Measurements from ENCODE around the gene GNA12. TPM values are rescaled to one million over a fixed set of nuclear protein-coding genes. Genes with fewer than 3 reads are reported as not detected.

Gene GNA12
- total RNA-seq, 2 experiments from 2014 or later = 14.1 to 15.0 TPM

DNA sequence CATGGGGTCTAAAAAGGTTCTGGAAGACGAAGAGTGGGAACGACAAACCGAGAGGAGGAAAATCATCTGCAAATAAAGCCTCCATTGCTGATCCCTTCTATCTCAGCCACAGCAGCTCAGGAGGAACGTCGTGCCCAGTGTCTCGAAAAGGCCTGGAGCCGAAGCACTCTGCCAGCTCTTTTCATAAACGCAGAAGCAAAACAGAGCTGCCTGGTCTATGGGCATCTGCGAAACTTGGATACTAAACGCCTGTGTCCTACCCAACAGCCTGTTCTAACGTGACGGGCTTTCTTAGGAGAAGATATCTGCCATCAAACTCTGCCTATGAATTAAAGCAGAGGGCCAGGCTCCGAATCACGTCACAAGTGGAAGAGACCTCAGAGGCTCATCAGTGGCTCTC, 68.7 kb downstream of the GNA12 start:
- H3K27ac Mint-ChIP-seq = no peak overlapping the region
- H3K36me3 Mint-ChIP-seq (ENCODE audit: low read depth) = peaks cover 6% of the 10 kb centered on the region
- CTCF ChIA-PET = no interaction called here
- no peak for DNase-seq
- intact Hi-C loops (cut with micrococcal nuclease) = no loop called here
- H3K27me3 Mint-ChIP-seq (ENCODE audit: low read depth) = no peaks in the 10 kb centered on the region
- H3K4me1 Mint-ChIP-seq (ENCODE audit: low read depth) = peaks cover 34% of the 10 kb centered on the region
- no peaks in the 10 kb centered on the region for H3K9me3 Mint-ChIP-seq
- H3K4me3 Mint-ChIP-seq = no peak overlapping the region

GRCh38 chr7:2774935-2775334, 69.2 kb downstream of the GNA12 start:
- Mint-ChIP-seq H3K4me1 (ENCODE audit: low read depth) (peaks cover 34% of the 10 kb centered on the region), H3K27me3 (ENCODE audit: low read depth) (no peaks in the 10 kb centered on the region), H3K36me3 (ENCODE audit: low read depth) (peaks cover 6% of the 10 kb centered on the region), H3K9me3 (no peaks in the 10 kb centered on the region), H3K4me3 (no peak overlapping the region), H3K27ac (no peak overlapping the region)
- no peak for DNase-seq
- CTCF ChIA-PET = no interaction called here
- intact Hi-C loops (cut with micrococcal nuclease) = no loop called here

DNA sequence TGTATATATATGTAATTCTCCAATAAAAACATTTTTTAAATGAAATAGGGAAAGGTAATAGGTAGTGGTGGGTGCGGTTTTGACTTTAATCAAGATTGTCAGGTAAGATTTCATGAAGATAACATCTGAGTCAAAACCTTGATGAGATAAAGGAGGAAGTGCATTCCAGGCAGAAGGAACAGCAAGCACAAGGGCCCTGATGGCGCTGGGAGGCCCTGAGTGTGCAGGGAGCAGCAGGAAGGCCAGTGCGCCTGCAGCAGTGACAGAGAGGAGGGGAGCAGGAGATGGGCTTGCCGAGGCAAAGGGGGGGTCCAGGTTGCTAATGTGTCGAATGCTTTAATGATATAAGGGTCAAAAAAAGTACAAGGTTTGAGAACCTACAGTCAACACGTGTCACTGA, 69.8 kb downstream of the GNA12 start:
- Mint-ChIP-seq H3K27me3 (ENCODE audit: low read depth) (no peaks in the 10 kb centered on the region), H3K4me1 (ENCODE audit: low read depth) (peaks cover 34% of the 10 kb centered on the region), H3K4me3 (no peak overlapping the region), H3K9me3 (no peaks in the 10 kb centered on the region), H3K36me3 (ENCODE audit: low read depth) (peaks cover 6% of the 10 kb centered on the region), H3K27ac (no peak overlapping the region)
- intact Hi-C loops (cut with micrococcal nuclease) = no loop called here
- CTCF ChIA-PET = interaction anchor here (1.2 kb wide), 1 partner anchor 8 kb away, joined by 5 read pairs; no protein-coding TSS in a partner anchor
- DNase-seq = no peak

GRCh38 chr7:2773608-2774007, 70.5 kb downstream of the GNA12 start:
- DNase-seq = no peak
- no peak overlapping the region for H3K27ac Mint-ChIP-seq
- H3K4me1 Mint-ChIP-seq (ENCODE audit: low read depth) = peaks cover 34% of the 10 kb centered on the region
- CTCF ChIA-PET = interaction anchor here (1.2 kb wide), 1 partner anchor 9 kb away, joined by 5 read pairs; no protein-coding TSS in a partner anchor
- no peak overlapping the region for H3K4me3 Mint-ChIP-seq
- H3K9me3 Mint-ChIP-seq = no peaks in the 10 kb centered on the region
- intact Hi-C loops (cut with micrococcal nuclease) = loop anchor here (1.0 to 2.0 kb wide), 3 partner anchors 9 to 53 kb away; no protein-coding TSS in a partner anchor
- no peaks in the 10 kb centered on the region for H3K27me3 Mint-ChIP-seq (ENCODE audit: low read depth)
- H3K36me3 Mint-ChIP-seq (ENCODE audit: low read depth) = peaks cover 6% of the 10 kb centered on the region

DNA sequence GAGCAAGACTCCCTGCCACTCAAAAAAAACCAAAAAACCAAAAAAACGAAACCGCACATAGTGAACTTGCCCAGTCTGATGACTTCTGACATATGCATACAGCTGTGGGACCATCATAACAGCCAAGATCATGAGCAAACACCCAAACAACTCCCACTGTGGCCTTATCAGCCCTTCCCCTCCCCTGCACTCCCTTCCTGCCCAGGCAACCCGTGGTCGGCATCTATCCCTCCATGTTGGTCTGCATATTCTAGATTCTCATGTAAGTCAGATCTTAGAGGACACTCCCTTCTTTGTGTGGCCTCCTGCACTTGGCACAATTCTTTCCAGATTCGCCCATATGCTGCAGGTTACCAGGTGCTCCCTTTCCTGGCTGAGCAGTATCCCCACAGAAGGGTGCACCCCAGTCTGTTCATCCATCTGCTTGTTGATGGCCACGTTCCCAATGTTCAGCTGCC, 72.8 kb downstream of the GNA12 start:
- Mint-ChIP-seq H3K27me3 (ENCODE audit: low read depth) (no peaks in the 10 kb centered on the region), H3K4me3 (no peak overlapping the region), H3K36me3 (ENCODE audit: low read depth) (peaks cover 6% of the 10 kb centered on the region), H3K9me3 (no peaks in the 10 kb centered on the region), H3K4me1 (ENCODE audit: low read depth) (peaks cover 34% of the 10 kb centered on the region), H3K27ac (no peak overlapping the region)
- intact Hi-C loops (cut with micrococcal nuclease) = no loop called here
- CTCF ChIA-PET = interaction anchor here (1.8 to 1.9 kb wide), 2 partner anchors 11 to 61 kb away, joined by 6 to 7 read pairs; no protein-coding TSS in a partner anchor
- DNase-seq = no peak

DNA sequence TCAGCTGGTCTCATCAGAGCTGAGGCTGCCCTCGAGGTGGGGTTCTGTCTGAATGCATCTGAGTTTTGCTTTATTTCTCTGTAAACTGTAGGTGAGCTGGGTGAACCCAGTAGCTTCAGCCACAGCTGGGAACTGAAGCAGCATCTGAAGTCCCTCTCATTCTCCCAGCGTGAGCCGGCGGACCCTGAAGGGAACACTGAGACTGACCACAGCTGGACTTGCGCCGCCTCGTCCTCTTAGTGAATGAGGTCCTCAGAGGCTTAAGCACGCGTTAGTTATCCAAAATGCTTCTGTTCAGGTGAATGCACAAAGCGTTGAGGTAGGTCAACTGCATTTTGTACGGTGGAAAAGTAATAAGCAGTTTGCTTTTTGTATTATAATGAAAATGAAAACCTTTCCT, 79.5 kb downstream of the GNA12 start:
- no peak for DNase-seq
- no peak overlapping the region for H3K4me3 Mint-ChIP-seq
- no peaks in the 10 kb centered on the region for H3K9me3 Mint-ChIP-seq
- CTCF ChIA-PET = interaction anchor here (1.2 to 1.8 kb wide), 3 partner anchors 19 to 100 kb away, joined by 3 to 4 read pairs (median 3); no protein-coding TSS in a partner anchor
- no peak overlapping the region for H3K27ac Mint-ChIP-seq
- no peaks in the 10 kb centered on the region for H3K27me3 Mint-ChIP-seq (ENCODE audit: low read depth)
- H3K36me3 Mint-ChIP-seq (ENCODE audit: low read depth) = peaks cover 2% of the 10 kb centered on the region
- intact Hi-C loops (cut with micrococcal nuclease) = no loop called here
- peaks cover 7% of the 10 kb centered on the region for H3K4me1 Mint-ChIP-seq (ENCODE audit: low read depth)

- Mint-ChIP-seq H3K9me3 (no peaks in the 10 kb centered on the region), H3K4me1 (ENCODE audit: low read depth) (peaks cover 15% of the 10 kb centered on the region), H3K36me3 (ENCODE audit: low read depth) (peaks cover 2% of the 10 kb centered on the region), H3K4me3 (no peak overlapping the region), H3K27ac (no peak overlapping the region), H3K27me3 (ENCODE audit: low read depth) (no peaks in the 10 kb centered on the region)
- intact Hi-C loops (cut with micrococcal nuclease) = no loop called here
- CTCF ChIA-PET = interaction anchor here (0.6 to 1.8 kb wide), 4 partner anchors 20 to 1340 kb away, joined by 3 to 4 read pairs (median 3); no protein-coding TSS in a partner anchor
- no peak for DNase-seq
Measured at GRCh38 chr7:2763597-2763996, 80.5 kb downstream of the GNA12 start.

DNA sequence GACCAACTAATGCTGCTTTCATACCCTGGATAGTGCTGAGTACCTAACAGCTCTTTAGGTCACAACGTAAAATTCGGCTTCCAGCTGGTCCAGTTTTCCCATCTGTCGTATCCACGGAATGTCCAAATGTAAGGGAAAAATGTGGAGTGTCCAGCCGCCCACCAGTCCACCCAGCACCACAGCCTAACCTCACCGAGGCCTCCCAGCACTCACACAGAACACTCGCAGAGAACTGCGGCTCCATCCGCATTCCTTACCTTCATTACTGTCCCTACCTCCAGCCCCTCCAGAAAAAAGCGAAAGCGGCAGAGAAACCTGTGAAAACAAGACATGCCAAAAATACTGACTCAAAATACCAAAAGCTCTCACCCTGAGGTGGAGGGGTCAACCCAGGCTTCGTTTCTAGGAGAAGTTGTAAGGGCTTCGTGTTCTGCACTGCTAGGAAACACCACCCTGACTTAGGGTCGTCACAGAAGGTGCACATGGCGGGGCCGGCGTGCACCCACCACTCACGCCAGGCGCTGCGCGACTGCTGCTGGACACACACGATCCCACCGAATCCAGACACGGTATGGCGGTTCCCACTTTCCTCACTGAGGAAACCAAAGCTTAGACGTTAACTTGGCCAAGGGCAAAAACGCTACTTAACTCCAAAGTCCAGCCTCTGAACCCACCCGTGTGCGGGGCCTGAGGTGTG, 82.2 kb downstream of the GNA12 start:
- Mint-ChIP-seq H3K27ac (peak overlapping the region; percentile 35), H3K4me1 (ENCODE audit: low read depth) (peaks cover 30% of the 10 kb centered on the region), H3K27me3 (ENCODE audit: low read depth) (no peaks in the 10 kb centered on the region), H3K36me3 (ENCODE audit: low read depth) (peaks cover 4% of the 10 kb centered on the region), H3K9me3 (no peaks in the 10 kb centered on the region), H3K4me3 (no peak overlapping the region)
- intact Hi-C loops (cut with micrococcal nuclease) = no loop called here
- CTCF ChIA-PET = interaction anchor here (1.3 kb wide), 2 partner anchors 43 to 52 kb away, joined by 3 read pairs; no protein-coding TSS in a partner anchor
- DNase-seq = no peak

DNA sequence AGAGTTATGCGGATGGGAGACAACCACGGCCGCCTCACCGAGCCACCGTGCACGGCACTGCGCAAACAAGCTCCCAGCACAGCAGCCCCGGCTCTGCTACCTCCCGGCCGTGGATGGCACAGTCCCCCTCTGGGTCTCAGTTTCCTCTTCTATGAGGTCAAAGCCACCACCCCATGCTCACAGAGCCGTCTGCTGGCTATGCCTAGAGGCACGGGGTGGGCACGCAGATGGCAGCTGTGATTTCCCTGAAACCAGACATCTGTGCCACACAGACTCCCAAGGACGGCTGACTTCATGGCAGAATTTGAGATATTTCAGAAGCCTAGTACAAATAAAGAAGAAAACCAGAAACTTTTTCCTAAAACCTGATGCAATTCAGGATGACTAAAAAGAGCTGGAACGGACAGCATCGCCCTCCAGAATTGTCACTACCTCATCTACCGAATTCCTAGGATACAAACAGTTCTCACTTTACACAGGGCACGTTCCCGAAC, 82.9 kb downstream of the GNA12 start:
- CTCF ChIA-PET = interaction anchor here (1.1 to 1.3 kb wide), 7 partner anchors 8 to 103 kb away, joined by 3 to 6 read pairs (median 3); no protein-coding TSS in a partner anchor
- intact Hi-C loops (cut with micrococcal nuclease) = no loop called here

GRCh38 chr7:2760098-2760889, 83.8 kb downstream of the GNA12 start:
- CTCF ChIA-PET = interaction anchor here (0.6 to 1.3 kb wide), 7 partner anchors 9 to 117 kb away, joined by 3 to 6 read pairs (median 4); no protein-coding TSS in a partner anchor
- peaks cover 35% of the 10 kb centered on the region for H3K4me1 Mint-ChIP-seq (ENCODE audit: low read depth)
- DNase-seq = peak; percentile 20
- H3K36me3 Mint-ChIP-seq (ENCODE audit: low read depth) = peaks cover 13% of the 10 kb centered on the region
- no peak overlapping the region for H3K27ac Mint-ChIP-seq
- H3K9me3 Mint-ChIP-seq = no peaks in the 10 kb centered on the region
- no peak overlapping the region for H3K4me3 Mint-ChIP-seq
- H3K27me3 Mint-ChIP-seq (ENCODE audit: low read depth) = no peaks in the 10 kb centered on the region
- intact Hi-C loops (cut with micrococcal nuclease) = no loop called here

More for the DNA sequence above, 82.9 kb downstream of the GNA12 start:
- no peak for DNase-seq
- Mint-ChIP-seq H3K4me3 (no peak overlapping the region), H3K4me1 (ENCODE audit: low read depth) (peaks cover 35% of the 10 kb centered on the region), H3K36me3 (ENCODE audit: low read depth) (peaks cover 10% of the 10 kb centered on the region), H3K27me3 (ENCODE audit: low read depth) (no peaks in the 10 kb centered on the region), H3K27ac (no peak overlapping the region), H3K9me3 (no peaks in the 10 kb centered on the region)

DNA sequence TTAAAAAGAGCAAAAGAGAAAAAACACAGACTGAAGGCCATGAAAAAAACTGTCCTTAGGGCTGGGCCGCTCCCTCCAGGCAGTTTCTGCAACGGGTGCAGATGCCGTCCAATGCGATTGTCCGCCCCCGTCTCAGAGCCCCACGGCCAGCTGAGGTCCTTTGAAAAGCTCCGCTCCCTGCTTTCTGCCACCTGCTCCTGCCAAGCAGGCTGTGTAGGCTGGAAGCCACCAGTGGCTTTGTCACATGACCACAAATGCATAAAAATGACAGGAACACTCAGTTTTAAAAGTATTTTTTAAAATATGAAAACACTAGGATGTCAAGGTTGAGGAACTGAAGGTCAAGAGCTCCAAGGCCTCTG, 84.4 kb downstream of the GNA12 start:
- Mint-ChIP-seq H3K9me3 (no peaks in the 10 kb centered on the region), H3K36me3 (ENCODE audit: low read depth) (peaks cover 13% of the 10 kb centered on the region), H3K27ac (no peak overlapping the region), H3K27me3 (ENCODE audit: low read depth) (no peaks in the 10 kb centered on the region), H3K4me1 (ENCODE audit: low read depth) (peaks cover 35% of the 10 kb centered on the region), H3K4me3 (no peak overlapping the region)
- CTCF ChIA-PET = interaction anchor here (0.6 to 1.3 kb wide), 4 partner anchors 42 to 118 kb away, joined by 3 to 5 read pairs (median 4); no protein-coding TSS in a partner anchor
- DNase-seq = no peak
- intact Hi-C loops (cut with micrococcal nuclease) = loop anchor here (2.0 to 10.0 kb wide), 2 partner anchors 85 to 305 kb away; partner anchors contain the start of gene GNA12

Data from activated naive CD4-positive, alpha-beta T cell treated with anti-CD3 and anti-CD28 coated beads for 36 hours (primary cell).